ENCODE data around the gene TNFSF13.
"Not testable (repeated sequence)": the region's sequence is repeated elsewhere in the genome, so short reads cannot be mapped to it uniquely, and the experiment has no call there.

Gene TNFSF13

GRCh38 chr17:7592422-7593021, 34.0 kb downstream of the TNFSF13 start:
- H3K4me3 ChIP-seq (ENCODE audit: insufficient read depth, low read depth, low read length), result no peak overlapping the region
- H3K9me3 ChIP-seq (ENCODE audit: control insufficient read depth, low read length), result no peaks in the 10 kb centered on the region
- WGBS, 2 experiments, result 94 to 96% methylated on average over 23 of the region's 23 CpGs
- H3K36me3 ChIP-seq (ENCODE audit: control insufficient read depth, insufficient read depth, low read length), result peaks cover 48% of the 10 kb centered on the region
- no peak overlapping the region for H3K27ac ChIP-seq (ENCODE audit: insufficient read depth, low read depth, low read length, poor library complexity, severe bottlenecking)
- no peaks in the 10 kb centered on the region for H3K27me3 ChIP-seq (ENCODE audit: control insufficient read depth, insufficient read depth, low read length, poor library complexity, severe bottlenecking)
- peaks cover 29% of the 10 kb centered on the region for H3K4me1 ChIP-seq (ENCODE audit: control insufficient read depth, insufficient read depth, low read length)

GRCh38 chr17:7593296-7593695, 34.7 kb downstream of the TNFSF13 start:
- Histone ChIP-seq H3K27ac (ENCODE audit: insufficient read depth, low read depth, low read length, poor library complexity, severe bottlenecking) (no peak overlapping the region), H3K4me3 (ENCODE audit: insufficient read depth, low read depth, low read length) (no peak overlapping the region), H3K4me1 (ENCODE audit: control insufficient read depth, insufficient read depth, low read length) (peaks cover 29% of the 10 kb centered on the region), H3K9me3 (ENCODE audit: control insufficient read depth, low read length) (no peaks in the 10 kb centered on the region), H3K36me3 (ENCODE audit: control insufficient read depth, insufficient read depth, low read length) (peaks cover 48% of the 10 kb centered on the region), H3K27me3 (ENCODE audit: control insufficient read depth, insufficient read depth, low read length, poor library complexity, severe bottlenecking) (no peaks in the 10 kb centered on the region)
- 87 to 91% methylated on average over 12 of the region's 12 CpGs for WGBS, 2 experiments

GRCh38 chr17:7597561-7597960, 39.0 kb downstream of the TNFSF13 start:
- 84 to 92% methylated on average over 5 of the region's 5 CpGs for WGBS, 2 experiments
- not testable (repeated sequence) for H3K27ac ChIP-seq (ENCODE audit: insufficient read depth, low read depth, low read length, poor library complexity, severe bottlenecking); H3K4me1 ChIP-seq (ENCODE audit: control insufficient read depth, insufficient read depth, low read length); H3K27me3 ChIP-seq (ENCODE audit: control insufficient read depth, insufficient read depth, low read length, poor library complexity, severe bottlenecking); H3K9me3 ChIP-seq (ENCODE audit: control insufficient read depth, low read length); H3K4me3 ChIP-seq (ENCODE audit: insufficient read depth, low read depth, low read length)
- peaks cover 43% of the 10 kb centered on the region for H3K36me3 ChIP-seq (ENCODE audit: control insufficient read depth, insufficient read depth, low read length)

GRCh38 chr17:7606280-7606679, 47.7 kb downstream of the TNFSF13 start:
- Histone ChIP-seq H3K27ac (ENCODE audit: insufficient read depth, low read depth, low read length, poor library complexity, severe bottlenecking) (no peak overlapping the region), H3K9me3 (ENCODE audit: control insufficient read depth, low read length) (no peaks in the 10 kb centered on the region), H3K36me3 (ENCODE audit: control insufficient read depth, insufficient read depth, low read length) (peaks cover 28% of the 10 kb centered on the region), H3K4me3 (ENCODE audit: insufficient read depth, low read depth, low read length) (no peak overlapping the region), H3K4me1 (ENCODE audit: control insufficient read depth, insufficient read depth, low read length) (no peaks in the 10 kb centered on the region), H3K27me3 (ENCODE audit: control insufficient read depth, insufficient read depth, low read length, poor library complexity, severe bottlenecking) (no peaks in the 10 kb centered on the region)
- 97 to 99% methylated on average over 4 of the region's 4 CpGs for WGBS, 2 experiments

GRCh38 chr17:7610641-7611040, 52.1 kb downstream of the TNFSF13 start:
- H3K9me3 ChIP-seq (ENCODE audit: control insufficient read depth, low read length), result no peaks in the 10 kb centered on the region
- H3K4me3 ChIP-seq (ENCODE audit: insufficient read depth, low read depth, low read length), result no peak overlapping the region
- no peaks in the 10 kb centered on the region for H3K27me3 ChIP-seq (ENCODE audit: control insufficient read depth, insufficient read depth, low read length, poor library complexity, severe bottlenecking)
- H3K4me1 ChIP-seq (ENCODE audit: control insufficient read depth, insufficient read depth, low read length), result peaks cover 6% of the 10 kb centered on the region
- WGBS, 2 experiments, result 97 to 98% methylated on average over 2 of the region's 2 CpGs
- H3K27ac ChIP-seq (ENCODE audit: insufficient read depth, low read depth, low read length, poor library complexity, severe bottlenecking), result no peak overlapping the region
- peaks cover 4% of the 10 kb centered on the region for H3K36me3 ChIP-seq (ENCODE audit: control insufficient read depth, insufficient read depth, low read length)
